HG03139 (cell line): ENCODE data around the gene GALNTL6.
"Not testable (repeated sequence)": the region's sequence is repeated elsewhere in the genome, so short reads cannot be mapped to it uniquely, and the experiment has no call there.

Source experiments
- ATAC-seq: cut with Tn5 transposase; IDR thresholded peaks from one replicate; pipeline ENCODE4 v1.9.1; 2021; ENCODE audit not compliant: unreplicated experiment

GALNTL6 gene

GRCh38 chr4:172842779-172843178, 1029.6 kb downstream of the GALNTL6 start:
- no peak for ATAC-seq

GRCh38 chr4:172843192-172843591, 1030.0 kb downstream of the GALNTL6 start:
- no peak for ATAC-seq

DNA sequence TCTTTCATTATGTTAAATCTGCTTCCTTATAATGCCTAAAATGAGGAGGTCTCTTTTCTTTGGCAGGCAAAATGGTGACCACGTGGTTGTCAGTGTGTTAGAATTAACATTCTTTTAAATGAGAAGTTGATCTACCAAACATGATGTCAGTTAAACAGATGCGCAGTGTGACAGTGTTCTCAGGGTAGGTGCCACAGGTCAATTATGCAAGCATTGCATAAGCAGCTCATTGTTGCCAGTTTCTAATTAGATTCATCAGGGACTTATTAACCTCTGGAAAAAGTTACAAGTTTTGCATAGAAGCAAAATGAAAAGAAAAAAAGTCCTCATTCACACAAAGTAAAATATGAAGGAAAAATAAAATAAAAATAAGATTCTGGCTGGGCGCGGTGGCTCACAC, 1031.4 kb downstream of the GALNTL6 start:
- no peak for ATAC-seq

- ATAC-seq, result no peak
These were observed 1032.1 kb downstream of the GALNTL6 start for GRCh38 chr4:172845281-172845680.

DNA sequence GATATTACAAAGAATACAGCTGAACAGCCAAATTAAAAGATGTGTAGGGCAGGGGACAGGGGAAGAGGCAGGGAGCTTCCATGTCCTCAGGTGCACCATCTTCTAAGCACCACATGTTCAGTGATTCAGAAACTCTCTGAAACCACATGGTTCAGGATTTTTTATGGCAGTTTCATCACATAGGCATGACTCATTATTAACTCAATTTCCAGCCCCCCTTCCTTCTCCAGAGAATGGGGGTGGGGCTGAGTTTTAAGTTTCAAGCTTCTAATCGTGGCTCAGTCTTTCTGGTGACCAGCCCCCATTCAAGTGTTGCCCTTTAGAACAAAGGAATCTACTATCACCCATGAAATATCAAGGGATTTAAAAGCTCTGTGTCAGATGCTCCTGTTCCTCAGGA, 1037.6 kb downstream of the GALNTL6 start:
- no peak for ATAC-seq

DNA sequence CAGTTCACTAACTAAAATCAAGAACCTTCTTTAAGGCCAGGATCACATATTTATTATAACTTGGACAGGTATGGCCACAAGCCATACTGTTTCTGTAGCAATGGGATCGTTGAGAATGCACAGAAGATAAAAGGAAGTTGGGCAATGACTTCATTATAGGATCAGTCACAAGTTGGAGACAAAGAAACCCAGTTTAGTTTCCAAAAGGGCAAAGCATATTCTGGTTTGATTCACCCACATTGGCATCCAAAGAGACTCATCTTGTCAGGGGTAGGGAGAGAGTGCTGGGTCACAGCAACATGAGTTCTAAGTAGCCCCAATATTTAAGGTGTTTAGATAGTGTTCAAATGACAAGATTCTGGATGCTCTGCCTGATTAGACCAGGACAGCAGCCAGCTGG, 1038.3 kb downstream of the GALNTL6 start:
- no peak for ATAC-seq

DNA sequence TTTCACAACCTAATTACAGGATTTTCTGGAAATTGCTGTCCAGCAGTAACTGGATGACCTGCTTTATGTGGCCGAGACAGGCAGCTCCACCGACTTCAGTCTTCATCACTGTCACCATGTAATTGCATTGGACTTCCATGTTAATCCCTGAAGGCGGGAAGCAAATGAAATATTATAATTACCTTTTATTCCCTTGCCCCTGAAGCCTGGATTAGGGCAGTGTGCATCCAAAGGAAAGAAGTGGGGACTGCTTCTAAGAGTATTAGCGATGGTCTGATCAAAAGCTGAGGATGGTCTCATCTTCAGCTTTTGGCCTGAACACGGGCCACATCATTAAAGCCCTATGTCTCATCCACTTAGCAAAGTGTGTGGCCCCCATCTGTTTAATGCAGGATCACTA, 1043.8 kb downstream of the GALNTL6 start:
- ATAC-seq, result no peak

GRCh38 chr4:172858731-172859230, 1045.6 kb downstream of the GALNTL6 start:
- no peak for ATAC-seq

DNA sequence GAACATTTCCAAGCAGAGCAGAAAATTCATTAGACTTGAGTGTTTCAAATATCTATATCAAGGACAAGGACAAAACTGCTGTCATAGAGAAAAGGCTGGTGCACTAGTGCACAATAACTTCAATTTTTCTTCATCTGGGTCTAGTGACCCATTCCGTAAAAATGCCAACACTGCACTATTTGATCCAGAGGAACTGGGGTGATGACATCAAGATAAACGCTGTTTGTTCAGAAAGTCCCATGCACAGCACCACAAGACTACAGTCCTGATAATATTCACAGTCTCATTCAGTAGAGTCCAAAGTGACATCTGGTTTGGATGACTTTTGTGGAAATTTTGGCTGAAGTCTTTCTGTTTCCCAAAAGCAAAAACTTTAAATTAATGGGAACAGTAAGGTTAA, 1051.9 kb downstream of the GALNTL6 start:
- ATAC-seq, result no peak

GRCh38 chr4:172865531-172866127, 1052.4 kb downstream of the GALNTL6 start:
- no peak for ATAC-seq

GRCh38 chr4:172866421-172866820, 1053.2 kb downstream of the GALNTL6 start:
- no peak for ATAC-seq

DNA sequence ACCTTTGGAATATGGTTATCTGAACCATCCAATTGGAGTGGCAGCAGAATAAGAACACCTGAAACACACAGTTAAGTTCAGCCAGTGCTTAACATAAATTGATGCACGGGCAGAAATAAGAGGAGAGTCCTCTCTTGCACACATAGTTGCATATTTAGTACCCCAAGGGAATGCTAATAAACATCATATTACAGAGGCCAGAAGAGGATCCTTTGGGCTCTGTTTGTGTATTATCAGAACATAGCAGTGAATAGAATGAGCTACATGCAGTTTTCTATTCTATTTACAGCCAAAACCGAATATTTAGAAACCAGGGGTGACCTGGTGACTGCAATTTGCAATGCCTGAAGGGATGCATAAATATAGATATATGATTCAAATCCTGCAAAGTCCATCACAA, 1054.6 kb downstream of the GALNTL6 start:
- ATAC-seq, result no peak

DNA sequence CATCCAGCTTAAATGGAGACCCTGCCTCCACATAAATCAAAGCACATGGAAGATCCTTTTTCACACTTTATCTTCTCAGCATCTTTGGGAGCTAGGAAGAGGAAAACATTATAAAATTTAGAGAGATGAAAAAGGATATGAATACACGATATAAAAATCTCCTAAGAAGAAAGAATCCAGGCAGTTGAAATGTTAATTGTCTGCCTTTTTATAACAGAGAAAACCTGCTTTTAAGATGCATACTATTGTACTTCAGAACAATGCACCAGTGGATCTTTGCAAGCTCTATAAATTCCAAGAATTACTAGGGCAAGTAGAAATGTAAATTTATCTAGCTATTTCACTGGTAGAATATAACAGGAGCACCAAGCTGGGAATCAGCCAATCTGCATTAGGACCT, 1055.1 kb downstream of the GALNTL6 start:
- no peak for ATAC-seq

- no peak for ATAC-seq
These were observed 1056.5 kb downstream of the GALNTL6 start for GRCh38 chr4:172869621-172870268.

DNA sequence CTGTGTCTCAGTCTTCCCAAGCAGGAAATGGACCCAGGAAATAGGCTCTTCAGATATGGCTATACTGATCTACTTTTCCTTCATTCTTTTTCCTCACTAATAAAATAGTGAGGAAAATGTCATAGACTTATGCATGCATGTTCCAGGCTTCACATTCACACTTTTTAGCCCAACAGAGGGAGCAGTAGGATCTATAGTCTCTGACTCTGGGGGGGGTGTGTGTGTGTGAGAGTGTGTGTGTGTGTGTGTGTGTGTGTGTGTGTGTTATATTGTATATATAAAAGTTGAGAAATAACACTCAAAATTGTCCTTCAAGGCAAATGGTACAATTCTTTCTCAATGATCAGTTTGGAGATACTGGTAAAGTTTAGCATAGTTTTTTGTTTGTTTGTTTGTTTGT, 1058.2 kb downstream of the GALNTL6 start:
- no peak for ATAC-seq

DNA sequence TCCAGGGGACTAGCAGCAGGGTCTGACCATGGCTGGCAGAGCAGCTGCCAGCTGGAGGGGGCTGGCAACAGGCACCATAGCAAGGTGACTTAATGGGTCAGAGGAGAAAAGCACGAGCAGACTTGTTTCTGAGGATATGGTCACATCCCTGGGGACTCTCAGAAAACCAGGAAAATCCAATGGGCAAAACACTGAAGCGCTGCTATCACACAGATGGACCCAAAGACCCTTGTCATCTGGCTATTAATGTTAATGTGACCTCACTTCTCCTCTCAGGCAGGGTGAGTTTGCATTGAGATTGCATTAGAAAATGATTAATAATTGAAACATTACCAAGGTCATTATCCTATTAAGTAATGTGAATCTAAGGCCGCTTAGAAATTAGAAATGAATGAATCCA, 1061.7 kb downstream of the GALNTL6 start:
- ATAC-seq, result no peak

DNA sequence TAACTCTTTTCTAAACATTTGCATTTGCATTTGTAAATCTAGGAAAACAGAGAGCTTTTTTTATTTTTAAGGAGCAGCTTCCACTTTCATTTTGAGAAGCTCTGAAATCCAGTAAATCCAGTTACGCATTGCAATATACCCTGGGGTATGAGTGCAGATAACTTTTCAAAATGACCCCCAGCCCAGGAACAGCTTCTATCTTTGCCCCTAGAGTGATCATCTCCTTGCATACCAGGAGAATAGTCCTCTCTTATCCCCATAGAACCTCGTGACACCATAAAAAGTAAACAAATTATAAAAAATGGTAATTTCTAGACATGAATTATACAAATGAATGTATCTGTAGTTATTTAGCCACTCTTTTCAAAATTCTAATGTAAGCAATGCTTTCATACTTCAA, 1063.2 kb downstream of the GALNTL6 start:
- no peak for ATAC-seq

DNA sequence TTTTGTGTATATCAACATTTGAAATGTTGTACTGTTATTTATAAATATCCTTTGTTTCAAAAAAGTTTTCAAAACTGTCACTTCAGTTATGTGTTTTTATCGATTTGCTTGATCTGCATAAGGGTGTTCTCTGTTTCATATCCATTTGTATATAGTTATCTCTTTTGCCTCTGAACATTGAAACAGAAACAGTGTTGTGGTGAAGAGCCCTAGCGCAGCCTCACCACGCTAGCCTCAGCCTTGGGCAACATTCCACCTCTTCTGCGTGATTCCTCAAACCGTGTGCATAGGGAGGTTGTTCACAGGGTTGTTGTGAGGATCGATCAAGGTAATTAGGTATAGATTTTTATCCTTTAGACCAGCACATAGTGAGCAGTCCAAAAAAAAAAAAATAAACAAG, 1068.4 kb downstream of the GALNTL6 start:
- ATAC-seq, result no peak

GRCh38 chr4:172887358-172887757, 1074.2 kb downstream of the GALNTL6 start:
- not testable (repeated sequence) for ATAC-seq

DNA sequence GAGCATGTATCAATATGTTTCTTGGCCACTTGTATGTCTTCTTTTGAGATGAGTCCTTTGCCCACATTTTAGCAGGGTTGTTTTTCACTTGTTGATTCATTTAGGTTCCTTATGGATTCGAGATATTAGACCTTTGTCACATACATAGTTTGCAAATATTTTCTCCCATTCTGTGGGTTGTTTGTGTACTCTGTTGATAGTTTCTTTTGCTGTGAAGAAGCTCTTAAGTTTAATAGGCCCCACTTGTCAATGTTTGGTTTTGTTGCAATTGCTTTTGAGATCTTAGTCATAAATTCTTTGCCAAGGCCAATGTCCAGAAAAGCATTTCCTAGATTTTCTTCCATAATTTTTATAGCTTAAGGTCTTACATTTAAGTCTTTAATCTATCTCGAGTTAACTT, 1074.8 kb downstream of the GALNTL6 start:
- no peak for ATAC-seq

GRCh38 chr4:172892300-172892699, 1079.1 kb downstream of the GALNTL6 start:
- ATAC-seq, result peak; percentile 54

DNA sequence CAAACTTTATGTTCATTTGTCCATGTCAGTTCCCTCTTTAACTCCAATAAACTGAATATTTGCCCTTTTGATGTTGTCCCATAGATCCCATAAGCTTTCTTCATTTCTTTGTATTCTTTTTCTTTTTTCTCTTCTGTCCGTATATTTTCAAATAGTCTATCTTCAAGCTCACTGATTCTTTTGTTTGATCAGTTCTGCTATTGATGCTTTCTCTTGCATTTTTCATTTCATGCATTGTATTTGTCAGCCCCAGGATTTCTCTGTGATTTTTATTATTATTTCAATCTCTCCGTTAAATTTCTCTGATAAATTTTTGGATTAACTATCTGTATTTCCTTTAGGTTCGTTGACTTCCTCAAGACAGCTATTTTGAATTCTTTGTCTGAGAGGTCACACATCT, 1082.5 kb downstream of the GALNTL6 start:
- ATAC-seq, result no peak

DNA sequence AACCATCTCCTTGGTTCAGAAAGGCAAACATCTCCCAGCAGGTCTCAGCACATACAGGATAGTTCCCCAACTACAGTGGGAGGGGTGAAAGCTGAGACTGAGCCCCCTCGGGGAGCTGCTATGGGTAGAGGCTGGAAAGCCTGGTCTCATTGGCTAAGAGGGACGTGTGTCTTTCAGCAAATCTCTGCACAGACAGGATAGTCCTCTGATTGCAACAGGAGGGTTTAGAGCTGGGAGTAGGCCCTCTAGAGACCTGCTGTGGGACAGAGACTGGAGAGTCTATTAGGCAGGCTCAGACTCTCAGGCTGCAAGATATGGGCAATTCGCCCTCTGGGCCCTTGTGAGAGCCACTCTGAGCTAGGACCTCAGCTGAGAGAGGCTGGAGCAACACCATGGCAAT, 1083.8 kb downstream of the GALNTL6 start:
- ATAC-seq, result no peak
